Urothelium cell line (cell line): Measurements from ENCODE around the gene NTRK3.
"Not testable (repeated sequence)": the region's sequence is repeated elsewhere in the genome, so short reads cannot be mapped to it uniquely, and the experiment has no call there.

Source experiments
- DNase-seq: peaks from one replicate; pipeline ENCODE4 v3.0.0; 2011; ENCODE audit warnings: low spot score, mixed read lengths
- FAIRE-seq: peaks from 2 replicates; lab custom pipeline; 2011; peaks lifted over from hg19 to GRCh38; lab: Jason Lieb, UNC

NTRK3 gene

GRCh38 chr15:87851497-87851896 lies 405.0 kb downstream of the NTRK3 start:
- DNase-seq (no peak), FAIRE-seq (no peak)

DNA sequence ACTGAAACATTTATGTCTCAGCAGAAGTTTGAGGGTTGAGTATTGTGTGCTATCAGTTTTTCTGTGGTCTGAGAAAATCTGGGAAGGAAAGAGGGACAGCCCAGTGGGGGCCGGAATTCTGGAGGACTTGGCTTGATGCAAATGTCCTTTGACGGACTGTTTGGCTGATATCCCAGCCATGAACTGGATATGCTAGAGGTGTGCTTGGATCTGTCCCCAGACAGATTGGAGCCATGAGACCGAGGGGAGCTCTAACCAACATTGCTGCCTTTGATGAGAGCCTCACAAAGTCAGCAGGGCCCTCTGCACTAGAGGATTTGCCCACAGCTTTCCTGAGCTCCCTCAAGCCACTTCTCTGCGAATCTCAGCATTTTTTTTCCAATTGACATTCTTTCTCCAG lies 405.6 kb downstream of the NTRK3 start:
- FAIRE-seq (no peak), DNase-seq (no peak)

- FAIRE-seq, result no peak
- no peak for DNase-seq
Observed at GRCh38 chr15:87849181-87849580, 407.4 kb downstream of the NTRK3 start.

DNA sequence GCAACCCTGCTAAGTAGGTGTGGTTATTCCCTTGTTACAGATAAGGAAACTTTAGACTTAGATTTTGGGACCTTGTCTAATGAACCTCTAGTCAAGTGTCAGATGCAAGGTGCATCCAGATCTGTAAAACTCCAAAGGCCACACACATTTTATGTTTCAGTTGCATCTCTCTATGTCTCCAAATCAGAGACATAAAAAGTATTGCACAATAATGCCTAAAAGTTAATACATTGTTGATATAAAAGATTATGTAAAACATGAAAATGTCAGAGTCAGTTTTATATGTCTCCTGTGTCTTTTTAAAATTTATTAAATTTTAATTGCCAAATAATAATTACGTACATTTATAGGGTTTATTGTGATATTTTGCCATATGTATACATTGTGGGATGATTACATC lies 408.5 kb downstream of the NTRK3 start:
- no peak for FAIRE-seq
- DNase-seq, result no peak

DNA sequence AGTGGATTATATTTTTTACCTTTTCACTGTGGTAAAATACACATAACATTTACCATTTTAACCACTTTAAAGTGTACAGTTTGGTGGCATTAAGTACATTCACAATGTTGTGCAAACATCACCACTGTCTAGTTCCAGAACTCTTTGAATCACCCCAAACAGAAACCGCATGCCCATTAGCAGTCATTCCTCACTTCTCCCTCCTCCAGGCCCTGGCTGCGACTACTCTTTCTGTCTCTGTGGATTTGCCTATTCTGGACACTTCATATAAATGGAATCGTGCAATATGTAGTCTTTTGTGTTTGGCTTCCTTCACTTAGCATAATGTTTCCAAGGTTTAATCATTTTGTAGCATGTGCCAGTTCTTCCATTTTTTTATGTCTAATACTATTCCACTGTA lies 409.8 kb downstream of the NTRK3 start:
- no peak for DNase-seq
- FAIRE-seq, result no peak

GRCh38 chr15:87843312-87843711 lies 413.2 kb downstream of the NTRK3 start:
- DNase-seq (no peak), FAIRE-seq (no peak)

GRCh38 chr15:87841426-87841998 lies 415.0 kb downstream of the NTRK3 start:
- FAIRE-seq (no peak), DNase-seq (no peak)

DNA sequence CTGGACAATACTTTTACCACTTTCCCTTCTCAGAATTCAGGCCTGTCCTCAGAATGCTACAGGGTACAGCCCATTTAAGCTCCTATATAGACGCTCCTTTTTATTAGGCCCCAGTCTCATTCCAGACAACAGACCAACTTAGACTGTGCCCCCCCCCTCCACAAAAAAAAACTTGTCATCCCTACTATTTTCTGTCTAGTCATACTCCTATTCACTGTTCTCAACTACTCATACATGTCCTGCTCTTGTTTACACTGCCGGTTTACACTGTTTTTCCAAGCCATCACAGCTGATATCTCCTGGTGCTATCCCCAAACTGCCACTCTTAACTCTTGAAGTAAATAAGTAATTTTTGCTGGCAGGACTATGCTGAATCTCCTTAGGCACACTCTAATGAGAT lies 420.7 kb downstream of the NTRK3 start:
- not testable (repeated sequence) for FAIRE-seq

DNA sequence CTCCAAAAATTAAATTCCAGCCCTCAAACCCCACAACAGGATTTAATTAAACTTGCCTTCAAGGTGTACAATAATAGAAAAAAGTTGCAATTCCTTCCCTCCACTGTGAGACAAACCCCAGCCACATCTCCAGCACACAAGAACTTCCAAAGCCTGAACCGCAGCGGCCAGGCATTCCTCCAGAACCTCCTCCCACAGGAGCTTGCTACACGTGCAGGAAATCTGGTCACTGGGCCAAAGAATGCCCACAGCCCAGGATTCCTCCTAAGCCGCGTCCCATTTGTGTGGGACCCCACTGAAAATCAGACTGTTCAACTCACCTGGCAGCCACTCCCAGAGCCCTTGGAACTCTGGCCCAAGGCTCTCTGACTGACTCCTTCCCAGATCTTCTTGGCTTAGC lies 423.2 kb downstream of the NTRK3 start:
- FAIRE-seq, DNase-seq: not testable (repeated sequence)

More for the DNA sequence above, 420.7 kb downstream of the NTRK3 start:
- DNase-seq, result not testable (repeated sequence)

DNA sequence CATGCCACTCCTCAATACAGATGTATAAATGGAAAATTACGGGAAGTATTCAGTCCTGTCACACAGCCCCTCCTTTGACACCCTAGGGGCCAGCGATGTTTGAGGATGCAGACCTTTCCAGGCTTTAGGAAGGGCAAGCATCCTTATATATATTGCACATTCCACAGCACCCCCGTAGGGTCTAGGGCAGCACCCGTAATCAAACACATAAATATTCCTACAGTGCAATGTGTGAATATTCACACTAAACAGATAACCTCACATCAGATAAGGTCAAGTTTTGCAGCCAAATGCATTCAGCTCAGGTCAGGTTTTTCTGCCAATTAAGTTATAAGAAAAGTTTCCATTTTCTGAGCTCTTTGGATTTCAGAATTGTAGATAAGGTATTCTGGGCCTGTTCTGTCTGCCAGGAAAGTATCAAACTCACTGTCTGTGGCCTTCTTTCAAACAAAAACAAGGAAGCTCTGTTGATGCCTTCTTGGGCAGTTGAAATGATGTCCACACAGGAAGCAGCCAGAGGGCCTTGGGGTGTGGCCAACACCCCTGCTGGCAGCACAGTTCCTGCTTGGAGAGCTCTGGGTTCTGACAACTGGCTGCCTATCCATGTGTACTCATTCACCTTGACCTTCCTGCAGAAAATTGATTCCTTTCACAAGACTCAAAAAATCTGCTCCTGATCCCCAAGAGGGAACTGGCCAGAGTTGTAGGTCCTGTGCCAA lies 427.0 kb downstream of the NTRK3 start:
- FAIRE-seq, result no peak

GRCh38 chr15:87828608-87829007 lies 427.9 kb downstream of the NTRK3 start:
- no peak for DNase-seq
- FAIRE-seq, result no peak

More for the DNA sequence above, 427.0 kb downstream of the NTRK3 start:
- no peak for DNase-seq

DNA sequence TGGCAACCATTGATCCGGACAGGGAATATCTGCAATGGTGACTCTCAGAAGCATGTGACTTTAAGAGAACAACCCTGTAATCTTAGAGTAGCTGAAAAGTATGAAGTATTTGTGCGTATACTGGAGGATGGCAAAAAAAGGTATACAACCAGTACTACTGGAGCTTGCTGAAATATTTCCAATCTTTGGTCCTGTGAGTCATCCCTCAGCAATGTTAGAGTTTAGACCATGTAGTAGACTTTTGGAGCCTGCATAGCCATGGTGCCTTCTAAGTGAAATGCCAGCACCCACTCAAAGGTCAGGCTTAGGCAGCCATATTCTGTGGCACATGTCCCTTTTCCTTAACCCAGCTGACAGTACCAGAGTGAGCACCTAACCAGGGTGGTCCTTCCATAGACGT lies 429.4 kb downstream of the NTRK3 start:
- FAIRE-seq (no peak), DNase-seq (peak; percentile 54)

DNA sequence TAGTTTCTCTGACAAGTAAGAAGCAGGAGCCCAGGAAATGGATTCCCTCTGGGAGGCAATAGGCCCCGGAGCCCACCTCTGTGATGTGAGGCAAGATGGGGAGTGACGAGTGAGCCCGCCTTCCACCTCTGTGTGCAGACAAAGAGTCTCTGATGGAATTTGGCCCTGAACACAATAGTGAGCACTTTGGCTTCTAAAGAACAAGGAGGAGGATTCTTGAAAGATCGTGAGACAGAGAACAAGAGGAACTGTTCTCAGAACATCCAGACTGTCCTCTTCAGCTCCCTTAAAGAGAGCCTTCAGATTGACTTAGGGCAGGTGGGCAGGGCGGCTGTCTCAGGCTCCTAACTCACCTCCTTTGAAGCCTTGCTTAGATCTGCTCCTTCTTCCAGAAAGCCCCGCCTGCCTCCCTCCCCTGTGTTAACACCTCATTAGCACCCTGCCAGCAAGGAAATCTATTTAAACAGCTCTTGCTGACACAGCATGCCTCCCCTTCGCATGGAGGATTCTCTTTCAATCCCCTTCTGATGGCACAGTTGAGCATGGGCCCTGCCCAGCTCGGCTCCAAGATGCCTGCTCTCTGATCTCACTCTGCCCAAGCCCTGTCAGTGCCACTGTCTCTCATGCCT lies 430.3 kb downstream of the NTRK3 start:
- no peak for FAIRE-seq
- no peak for DNase-seq

DNA sequence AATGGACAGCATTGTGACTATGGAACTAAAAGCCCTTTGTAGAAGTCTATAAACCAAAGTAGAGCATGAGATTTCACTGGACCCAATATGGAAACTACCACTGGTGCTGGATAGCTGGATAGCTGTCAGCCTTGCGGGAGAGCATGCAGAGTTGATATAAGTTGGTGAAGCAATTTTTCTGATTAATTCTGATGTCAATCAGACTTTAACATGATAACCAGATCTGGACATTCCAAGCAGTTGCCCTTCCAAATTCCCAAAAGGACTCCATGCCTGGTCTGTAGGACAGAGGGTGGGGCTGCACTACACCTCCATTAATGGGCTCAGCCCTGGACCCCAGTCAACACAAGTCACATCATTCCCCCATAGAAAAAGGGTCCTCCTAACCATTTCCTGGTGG lies 437.8 kb downstream of the NTRK3 start:
- FAIRE-seq (no peak), DNase-seq (no peak)

- FAIRE-seq, result no peak
- no peak for DNase-seq
Observed at GRCh38 chr15:87817553-87817952, 439.0 kb downstream of the NTRK3 start.

GRCh38 chr15:87816811-87817210 lies 439.7 kb downstream of the NTRK3 start:
- FAIRE-seq (peak; percentile 50), DNase-seq (peak; percentile 40)

DNA sequence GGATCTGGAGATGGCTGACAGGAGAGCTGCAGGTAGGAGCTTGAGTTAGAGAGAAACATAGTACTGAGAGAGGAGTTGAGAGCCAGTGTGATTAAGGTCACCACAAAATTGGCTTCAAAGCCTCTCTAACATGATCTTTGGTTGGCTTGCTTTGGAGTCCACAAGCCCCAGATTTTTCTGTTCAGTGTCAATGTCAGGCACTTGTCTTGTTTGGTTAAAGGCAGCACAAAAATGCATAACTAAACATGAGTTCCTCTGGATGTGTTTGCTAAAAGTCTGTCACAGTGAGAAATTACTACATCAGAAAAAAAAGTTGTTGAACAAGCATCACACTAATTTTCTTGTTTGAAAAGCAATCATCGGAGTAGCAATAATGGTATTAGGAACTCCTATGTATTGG lies 440.5 kb downstream of the NTRK3 start:
- FAIRE-seq (no peak), DNase-seq (no peak)
